ENCODE measurements around the gene MAOA.
"Not testable (repeated sequence)": the region's sequence is repeated elsewhere in the genome, so short reads cannot be mapped to it uniquely, and the experiment has no call there.

The MAOA gene

GRCh38 chrX:43656005-43656494 lies at the start of gene MAOA:
MAOA (plus strand) TSS chrX:43656299; CDS start chrX:43656342, 43 bp downstream.
- peak; percentile 2 for DNase-seq (ENCODE audit: low spot score)

DNA sequence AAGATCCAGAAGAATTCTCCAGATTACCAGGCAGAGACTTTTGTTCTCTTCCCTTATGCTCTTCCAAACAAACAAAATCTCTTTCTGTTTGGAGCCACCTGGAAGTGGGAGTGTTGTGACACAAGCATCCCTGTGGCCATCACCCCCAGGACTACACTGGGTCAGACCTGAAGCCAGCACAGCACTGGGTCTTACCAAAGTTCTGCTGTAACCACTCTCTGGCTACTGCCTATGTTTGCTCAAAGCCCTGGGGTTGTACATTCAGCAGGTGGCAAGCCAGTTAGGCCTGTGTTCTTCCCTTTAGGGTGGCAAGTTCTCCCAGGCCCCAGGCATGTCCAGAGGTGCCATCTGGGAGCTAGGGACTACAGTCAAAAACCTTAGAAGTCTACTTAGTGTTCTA lies 43.7 kb upstream of the MAOA start:
- no peak for DNase-seq (ENCODE audit: low spot score)

DNA sequence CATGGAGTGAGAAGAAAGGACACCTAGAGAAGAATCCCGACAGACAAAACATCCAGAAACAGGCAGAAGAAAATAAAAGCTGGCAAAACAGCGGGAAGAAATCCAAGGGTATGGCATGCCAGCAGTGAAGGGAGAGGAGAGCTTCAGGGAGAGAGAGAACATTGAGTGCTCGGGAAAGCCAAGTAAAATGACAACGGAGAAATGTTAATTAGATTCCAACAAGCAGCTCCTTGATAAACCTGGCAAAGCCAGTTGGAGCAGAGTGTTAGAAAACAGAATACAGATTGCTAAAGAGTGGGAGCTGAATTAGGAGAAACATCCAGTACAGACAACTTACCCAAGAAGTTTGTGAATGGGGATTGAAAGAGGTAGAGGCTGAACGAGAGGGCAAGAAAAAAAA lies 40.4 kb upstream of the MAOA start:
- DNase-seq (ENCODE audit: low spot score) = no peak

- no peak for DNase-seq (ENCODE audit: low spot score)
Measured at GRCh38 chrX:43618366-43619205, 37.5 kb upstream of the MAOA start.

- not testable (repeated sequence) for DNase-seq (ENCODE audit: low spot score)
Measured at GRCh38 chrX:43619861-43620260, 36.2 kb upstream of the MAOA start.

DNA sequence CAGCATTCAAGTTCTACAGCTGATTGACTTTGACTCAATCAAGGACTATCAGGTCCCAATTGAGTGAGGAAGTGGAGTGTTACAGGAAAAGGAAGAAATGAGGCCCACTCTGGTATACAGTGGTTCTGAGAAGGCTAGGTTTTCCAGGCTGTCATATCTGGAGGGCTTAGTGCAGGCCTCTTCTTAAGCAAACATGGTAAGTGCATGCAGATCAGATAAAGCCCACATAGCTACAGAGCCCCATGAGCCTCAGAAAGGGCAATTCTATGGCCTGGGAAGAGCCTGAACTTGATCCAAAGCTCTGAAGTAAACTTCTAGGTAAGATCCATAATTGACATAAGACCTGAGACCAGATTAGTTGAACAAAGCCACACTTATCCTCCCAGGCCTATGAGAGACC lies 29.0 kb upstream of the MAOA start:
- DNase-seq (ENCODE audit: low spot score) = no peak

DNA sequence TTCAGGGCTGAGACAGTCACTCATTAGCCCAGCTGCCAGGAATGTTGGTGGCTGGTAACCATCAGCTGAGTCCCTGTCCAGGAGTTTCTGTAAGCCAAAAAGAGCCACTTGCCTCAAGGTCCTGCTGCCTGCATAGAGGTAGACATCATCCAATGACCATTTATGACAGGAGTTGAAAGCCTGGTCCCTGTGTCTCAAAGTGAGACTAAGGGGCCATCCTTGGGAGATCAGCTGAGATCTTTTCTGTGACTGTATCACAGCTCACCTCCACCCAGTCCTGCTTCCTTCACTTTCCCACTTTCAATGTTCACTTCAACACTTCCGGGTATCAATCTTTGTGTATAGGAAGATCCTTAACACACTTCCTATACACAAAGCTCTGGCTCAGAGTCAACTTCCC lies 28.4 kb upstream of the MAOA start:
- DNase-seq (ENCODE audit: low spot score) = no peak

- DNase-seq (ENCODE audit: low spot score) = no peak
Measured at GRCh38 chrX:43629229-43629628, 26.9 kb upstream of the MAOA start.

DNA sequence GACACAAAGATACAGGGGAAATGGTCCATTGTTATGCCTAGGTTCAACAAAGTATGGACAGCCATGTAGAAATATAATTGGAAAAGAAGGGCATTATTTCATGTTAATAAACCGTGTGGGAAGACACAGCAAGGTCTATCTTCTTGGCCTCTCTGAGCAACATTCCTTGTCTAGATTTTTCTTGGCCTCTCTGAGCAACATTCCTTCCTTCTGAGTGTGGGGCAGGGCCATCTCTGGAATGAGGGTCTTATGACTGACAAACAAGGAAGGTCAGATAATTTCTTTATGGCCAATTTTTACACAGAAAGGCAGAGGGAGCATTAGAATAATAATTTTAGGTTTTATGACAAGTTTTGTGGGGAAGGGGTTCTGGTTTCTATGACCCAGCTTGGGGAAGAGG lies 24.3 kb upstream of the MAOA start:
- DNase-seq (ENCODE audit: low spot score) = no peak

DNA sequence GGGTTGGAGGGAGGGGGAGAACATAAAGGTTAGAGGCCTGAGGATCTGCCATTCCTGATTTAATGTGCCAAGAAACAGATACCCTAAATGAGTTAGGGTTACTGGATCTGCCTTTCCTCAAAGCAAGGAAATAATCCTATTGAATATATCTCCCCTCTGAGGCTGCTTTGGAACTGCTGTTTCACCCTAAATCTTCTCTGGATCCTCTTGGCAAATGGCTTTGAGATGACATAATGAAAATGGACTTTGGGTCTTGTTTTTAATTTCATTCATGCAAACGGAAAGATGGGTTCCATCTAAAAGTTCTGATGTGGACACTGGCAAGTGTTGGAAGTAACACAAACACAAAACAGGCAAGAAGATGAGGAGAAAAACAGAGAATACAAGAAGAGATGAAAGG lies 23.0 kb upstream of the MAOA start:
- DNase-seq (ENCODE audit: low spot score) = no peak

GRCh38 chrX:43633757-43634156 lies 22.3 kb upstream of the MAOA start:
- DNase-seq (ENCODE audit: low spot score) = no peak

GRCh38 chrX:43640482-43640881 lies 15.6 kb upstream of the MAOA start:
- no peak for DNase-seq (ENCODE audit: low spot score)

GRCh38 chrX:43641691-43642090 lies 14.4 kb upstream of the MAOA start:
- no peak for DNase-seq (ENCODE audit: low spot score)

DNA sequence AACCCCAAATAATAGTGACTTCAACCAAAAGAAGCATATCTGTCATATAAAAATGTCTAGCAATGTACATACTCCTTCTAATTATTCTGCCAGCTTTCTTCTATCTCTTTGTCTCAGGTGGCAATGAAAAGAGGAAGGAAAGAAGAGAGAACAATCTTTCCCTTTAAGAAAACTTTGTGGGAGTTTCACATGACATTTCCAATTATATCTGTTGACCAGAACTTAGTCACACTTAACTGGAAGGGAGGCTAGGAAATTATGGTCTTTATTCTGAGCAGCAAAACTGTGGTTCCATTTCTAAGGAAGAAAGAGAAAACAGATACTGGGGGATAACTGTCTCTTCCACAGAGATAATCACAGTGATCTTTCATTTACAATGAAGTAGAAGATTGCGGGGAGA lies 12.9 kb upstream of the MAOA start:
- no peak for DNase-seq (ENCODE audit: low spot score)

DNA sequence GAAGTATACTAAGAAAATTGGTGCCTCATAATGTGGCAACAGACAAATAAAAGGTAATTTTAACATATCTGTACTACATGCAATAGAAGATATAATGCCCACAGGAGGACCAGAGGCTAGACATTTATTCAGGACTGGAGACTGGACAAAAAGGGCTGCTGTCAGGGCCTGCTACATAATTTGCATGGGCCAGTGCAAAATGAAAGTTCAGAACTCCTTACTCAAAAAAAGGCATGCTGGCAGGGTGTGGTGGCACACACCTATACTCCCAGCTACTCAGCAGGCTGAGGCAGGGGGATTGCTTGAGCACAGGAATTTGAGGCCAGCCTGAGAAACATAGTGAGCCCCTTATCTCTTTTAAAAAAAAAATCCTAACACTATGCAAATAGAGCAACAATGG lies 12.4 kb upstream of the MAOA start:
- no peak for DNase-seq (ENCODE audit: low spot score)

- DNase-seq (ENCODE audit: low spot score) = no peak
Measured at GRCh38 chrX:43644124-43644701, 11.9 kb upstream of the MAOA start.

DNA sequence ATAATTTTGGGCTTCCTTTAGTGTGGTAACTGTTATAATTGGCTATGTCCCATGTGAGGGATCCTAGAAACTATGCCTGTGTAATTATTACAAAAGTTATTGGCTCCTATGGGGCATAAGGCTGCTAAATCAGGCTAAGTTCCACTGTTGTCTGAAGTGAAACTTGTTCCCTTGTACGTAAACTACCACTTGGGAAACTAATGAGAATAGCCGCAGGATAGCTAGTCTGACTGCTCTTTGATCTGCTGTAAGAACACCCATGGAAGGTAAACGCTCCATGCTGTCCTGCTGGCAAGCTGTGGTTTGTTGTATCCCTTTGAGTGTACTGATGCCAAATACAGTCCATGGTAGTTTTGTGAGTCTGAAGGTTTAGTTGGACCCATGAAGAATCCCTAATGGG lies 9.3 kb upstream of the MAOA start:
- no peak for DNase-seq (ENCODE audit: low spot score)

GRCh38 chrX:43654431-43655150 lies 1.5 kb upstream of the MAOA start:
- DNase-seq (ENCODE audit: low spot score) = peak; percentile 89

GRCh38 chrX:43655151-43656004 lies 721 bp upstream of the MAOA start:
- peak; percentile 2 for DNase-seq (ENCODE audit: low spot score)

DNA sequence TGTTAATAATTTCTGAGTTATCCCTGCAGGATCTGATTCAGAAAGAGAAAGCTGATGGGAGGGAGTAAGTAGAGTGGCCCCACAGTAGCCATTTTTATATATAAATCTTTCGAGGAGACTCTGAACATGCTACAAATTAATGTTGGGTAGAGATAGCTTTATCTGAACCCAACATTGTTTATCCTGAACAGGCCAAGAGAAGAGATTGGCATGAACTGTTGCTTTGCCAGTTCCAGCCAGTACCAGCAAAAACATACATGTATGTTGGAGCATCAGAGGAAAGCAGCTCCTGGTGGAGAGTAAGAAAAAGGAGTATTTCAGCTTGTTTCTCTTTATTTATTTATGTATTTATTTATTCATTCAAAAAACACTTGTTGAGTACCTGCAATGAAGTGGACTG lies 1.6 kb downstream of the MAOA start:
- DNase-seq (ENCODE audit: low spot score) = no peak

DNA sequence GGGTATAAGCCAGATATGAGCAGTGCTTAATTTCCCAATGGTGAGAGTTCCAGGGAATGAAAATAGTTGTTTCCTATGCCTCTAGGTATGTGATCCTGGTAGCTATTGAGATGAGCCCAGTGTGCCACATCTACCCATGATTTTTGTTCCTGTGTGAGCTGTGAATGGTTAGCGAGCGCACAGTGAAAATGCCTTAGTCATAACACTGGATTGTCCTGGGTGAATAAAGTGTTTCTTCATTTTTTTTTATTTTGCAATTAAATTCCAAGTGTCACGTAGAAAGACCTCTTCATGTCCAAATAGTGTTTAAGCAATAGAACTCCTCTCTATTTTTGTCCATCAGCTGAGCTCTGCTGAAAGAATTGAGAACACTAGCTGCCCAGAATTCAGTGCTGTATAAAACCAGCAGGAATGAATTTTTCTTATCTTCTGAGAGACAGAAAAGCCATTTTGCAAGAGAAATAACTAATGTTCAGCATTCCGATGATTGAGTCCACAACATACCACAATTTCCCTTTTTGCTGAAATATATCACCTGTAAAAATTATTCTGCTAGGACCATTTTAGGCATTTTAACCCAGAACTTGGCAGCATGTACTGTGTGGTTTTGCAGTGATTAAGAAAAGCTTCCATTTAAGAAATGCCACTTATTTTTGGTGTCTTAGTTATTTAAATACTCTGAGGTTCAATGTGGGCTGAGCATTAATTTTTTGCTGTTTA lies 5.6 kb downstream of the MAOA start:
- no peak for DNase-seq (ENCODE audit: low spot score)

All from germinal center (tissue), 1 donor.